Retinal pigment epithelial cell (primary cell): Measurements from ENCODE around the gene TBC1D7.

Experiments used
- DNase-seq: peaks from one replicate; pipeline ENCODE4 v3.0.0-alpha.2; 2010; ENCODE audit warnings: low read depth
- H3K4me3 ChIP-seq: 2 replicates; pipeline ENCODE4 v1.5.1; 2011; ENCODE audit warnings: mild to moderate bottlenecking, low read length, control low read depth, moderate library complexity
- TF ChIP-seq, protein P1 (sequence below): conservative IDR thresholded peaks from 2 replicates; pipeline ENCODE4 v1.5.1; 2011; ENCODE audit warnings: low read depth, low read length, control low read depth, inconsistent platforms

Gene TBC1D7

DNA sequence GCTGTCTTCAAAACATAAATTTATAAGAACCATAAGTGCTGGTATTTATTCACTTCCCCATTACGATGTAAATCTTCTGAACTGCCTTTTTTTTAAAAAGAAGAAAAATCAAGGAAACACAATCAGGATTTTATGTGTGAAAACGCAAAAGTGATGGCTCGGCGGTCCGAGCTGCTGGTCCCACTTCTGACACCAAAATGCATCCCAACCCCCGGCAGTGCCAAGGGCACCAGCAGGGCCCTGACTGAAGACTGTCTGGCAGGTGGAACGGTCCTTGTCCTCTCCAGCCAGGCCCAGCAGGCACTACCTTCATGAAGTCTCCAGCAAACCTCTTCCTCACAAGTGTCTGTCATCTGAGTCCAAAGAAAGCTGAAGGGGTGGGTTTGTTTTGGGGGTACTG lies 41.2 kb downstream of the TBC1D7 start:
- TF ChIP-seq, protein P1, sequence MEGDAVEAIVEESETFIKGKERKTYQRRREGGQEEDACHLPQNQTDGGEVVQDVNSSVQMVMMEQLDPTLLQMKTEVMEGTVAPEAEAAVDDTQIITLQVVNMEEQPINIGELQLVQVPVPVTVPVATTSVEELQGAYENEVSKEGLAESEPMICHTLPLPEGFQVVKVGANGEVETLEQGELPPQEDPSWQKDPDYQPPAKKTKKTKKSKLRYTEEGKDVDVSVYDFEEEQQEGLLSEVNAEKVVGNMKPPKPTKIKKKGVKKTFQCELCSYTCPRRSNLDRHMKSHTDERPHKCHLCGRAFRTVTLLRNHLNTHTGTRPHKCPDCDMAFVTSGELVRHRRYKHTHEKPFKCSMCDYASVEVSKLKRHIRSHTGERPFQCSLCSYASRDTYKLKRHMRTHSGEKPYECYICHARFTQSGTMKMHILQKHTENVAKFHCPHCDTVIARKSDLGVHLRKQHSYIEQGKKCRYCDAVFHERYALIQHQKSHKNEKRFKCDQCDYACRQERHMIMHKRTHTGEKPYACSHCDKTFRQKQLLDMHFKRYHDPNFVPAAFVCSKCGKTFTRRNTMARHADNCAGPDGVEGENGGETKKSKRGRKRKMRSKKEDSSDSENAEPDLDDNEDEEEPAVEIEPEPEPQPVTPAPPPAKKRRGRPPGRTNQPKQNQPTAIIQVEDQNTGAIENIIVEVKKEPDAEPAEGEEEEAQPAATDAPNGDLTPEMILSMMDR: no peak
- no peak for DNase-seq
- no peak overlapping the region for H3K4me3 ChIP-seq

DNA sequence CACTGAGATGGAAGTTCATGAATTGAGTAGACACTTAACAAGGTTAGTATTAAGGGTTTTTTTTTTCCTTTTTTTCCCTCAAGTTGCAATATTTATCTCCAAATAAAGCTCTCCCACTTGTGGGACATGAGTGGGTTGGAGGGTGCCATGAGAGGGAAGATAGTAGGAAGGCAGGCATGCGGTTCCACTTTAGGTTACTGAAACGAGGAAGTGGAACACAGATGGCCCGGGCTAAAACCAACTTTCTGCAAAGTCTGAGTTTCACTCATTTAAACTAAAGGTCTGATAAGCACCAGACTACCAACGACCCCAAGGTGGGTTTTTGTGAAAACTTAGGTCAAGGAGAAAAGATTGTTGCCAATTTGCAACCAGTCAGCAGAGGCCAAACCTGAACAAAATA lies 42.2 kb downstream of the TBC1D7 start:
- no peak for DNase-seq

DNA sequence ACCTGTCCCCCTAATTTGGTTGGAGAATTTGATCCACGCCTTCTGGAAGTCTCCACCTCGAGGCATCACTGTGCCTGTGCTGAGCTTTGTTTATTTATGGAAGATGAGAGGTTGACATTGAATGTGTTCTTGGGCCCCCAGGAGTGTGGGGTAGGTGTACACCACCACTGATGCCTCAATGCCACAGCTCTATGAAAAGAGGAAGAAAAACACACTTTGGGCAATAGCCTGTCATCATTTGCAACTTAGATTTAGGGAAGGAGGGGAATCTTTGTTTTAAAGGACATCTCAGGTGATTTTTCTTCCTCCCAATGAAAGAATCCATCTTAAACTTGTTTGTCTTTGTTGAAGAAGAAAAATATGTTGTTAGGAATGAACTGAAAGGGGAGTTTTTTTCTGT lies 42.6 kb downstream of the TBC1D7 start:
- TF ChIP-seq, protein P1: no peak
- no peak for DNase-seq
- no peak overlapping the region for H3K4me3 ChIP-seq

More for the DNA sequence above, 42.2 kb downstream of the TBC1D7 start:
- no peak overlapping the region for H3K4me3 ChIP-seq
- TF ChIP-seq, protein P1: no peak

DNA sequence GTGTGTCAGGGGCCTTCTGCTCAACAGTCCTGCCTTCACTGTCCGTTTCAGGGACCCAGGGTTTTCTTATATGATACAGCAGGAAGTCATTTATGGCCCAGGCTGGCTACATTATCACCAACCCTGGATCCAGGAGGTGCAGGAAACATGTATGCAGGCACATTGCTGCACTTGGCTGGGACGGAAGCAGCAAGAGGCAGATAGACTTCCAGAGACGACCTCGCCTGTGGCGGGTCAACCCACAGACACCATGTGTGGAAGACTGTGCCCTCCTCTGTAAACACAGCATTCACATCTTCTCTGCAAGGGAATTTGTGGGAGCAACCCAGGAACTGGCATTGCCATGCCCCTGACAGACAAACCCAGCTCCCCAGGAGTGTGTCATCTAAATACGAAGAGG lies 43.7 kb downstream of the TBC1D7 start:
- no peak for DNase-seq
- TF ChIP-seq, protein P1: no peak
- H3K4me3 ChIP-seq: no peak overlapping the region

DNA sequence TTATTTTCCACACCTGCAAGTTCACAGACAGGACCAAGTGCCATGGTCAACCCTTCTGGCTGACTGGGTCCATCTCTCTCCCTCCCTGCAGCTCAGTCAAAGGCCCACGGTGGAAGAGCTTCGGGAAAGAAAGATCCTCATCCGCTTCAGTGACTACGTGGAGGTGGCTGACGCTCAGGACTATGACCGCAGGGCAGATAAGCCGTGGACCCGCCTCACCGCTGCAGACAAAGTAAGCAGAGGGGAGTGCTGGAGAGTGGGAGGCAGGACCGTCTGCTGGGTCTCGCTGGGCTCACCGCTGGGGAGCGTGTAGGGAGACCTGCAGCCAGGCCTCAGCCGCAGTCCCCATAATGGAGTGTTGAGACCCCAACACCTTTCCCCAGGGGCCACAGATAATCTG lies 45.0 kb downstream of the TBC1D7 start:
- DNase-seq: no peak
- TF ChIP-seq, protein P1: no peak
- no peak overlapping the region for H3K4me3 ChIP-seq

DNA sequence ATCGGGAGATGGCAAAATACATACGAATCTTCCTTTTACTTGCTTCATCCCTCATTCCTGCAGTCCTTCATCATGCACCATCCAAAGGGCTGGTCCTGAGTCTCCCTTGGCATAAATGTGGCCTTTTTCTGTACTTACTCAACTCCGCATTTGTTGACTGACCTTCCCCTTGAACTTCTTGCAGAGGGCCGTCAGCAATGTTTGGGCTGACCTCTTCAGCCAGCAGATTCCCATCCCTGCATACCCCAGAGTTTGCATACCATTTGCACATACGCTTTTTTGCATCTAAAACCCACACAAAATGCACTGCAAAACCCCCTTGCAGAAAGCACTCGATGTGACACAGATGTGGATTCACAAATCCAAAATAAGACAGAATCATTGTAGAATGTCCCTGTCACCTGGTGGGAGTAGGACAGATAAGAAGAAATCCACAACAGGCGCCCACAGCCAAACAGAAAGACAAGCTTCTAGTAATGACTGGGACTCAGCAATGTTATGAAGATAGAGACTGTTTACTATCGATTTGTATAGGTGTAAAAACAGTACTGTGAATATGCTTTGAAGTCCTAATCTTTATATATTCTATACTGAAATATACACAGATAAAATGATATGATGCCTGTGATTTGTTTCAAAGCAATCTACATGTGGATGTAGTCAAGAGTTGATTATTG lies 45.8 kb downstream of the TBC1D7 start:
- H3K4me3 ChIP-seq: no peak overlapping the region
- TF ChIP-seq, protein P1: no peak
- no peak for DNase-seq

DNA sequence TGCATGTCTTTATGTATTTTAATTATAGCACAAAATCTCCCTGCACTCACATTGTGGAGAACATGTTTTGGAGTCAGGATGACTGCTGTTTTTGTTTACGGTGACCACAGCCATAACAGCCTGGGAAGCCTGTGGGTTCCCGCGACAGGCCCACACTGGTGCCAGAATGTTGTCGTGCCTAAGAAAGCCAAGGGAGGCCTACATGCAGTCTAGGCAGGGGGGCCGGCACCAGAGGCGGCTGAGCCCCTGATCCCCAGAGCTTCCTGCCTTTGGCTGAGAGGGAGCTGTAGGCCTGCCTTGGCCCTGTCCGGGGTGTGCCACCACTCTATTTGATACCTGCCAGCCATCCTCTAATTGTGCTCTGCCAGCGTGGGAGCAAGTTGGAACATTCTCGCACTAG lies 46.7 kb downstream of the TBC1D7 start:
- TF ChIP-seq, protein P1: no peak
- no peak overlapping the region for H3K4me3 ChIP-seq
- DNase-seq: no peak
